GM21737 (cell line): ENCODE results near the gene CCDC93.
A peak's percentile ranks its signal among the peaks of the same experiment; 100 is the strongest.
"Not testable (repeated sequence)": the region's sequence is repeated elsewhere in the genome, so short reads cannot be mapped to it uniquely, and the experiment has no call there.

Experiments
- ATAC-seq: cut with Tn5 transposase; IDR thresholded peaks from one replicate; pipeline ENCODE4 v1.9.1; 2021; ENCODE audit warnings: mild to moderate bottlenecking, moderate library complexity; ENCODE audit not compliant: unreplicated experiment

Gene CCDC93

DNA sequence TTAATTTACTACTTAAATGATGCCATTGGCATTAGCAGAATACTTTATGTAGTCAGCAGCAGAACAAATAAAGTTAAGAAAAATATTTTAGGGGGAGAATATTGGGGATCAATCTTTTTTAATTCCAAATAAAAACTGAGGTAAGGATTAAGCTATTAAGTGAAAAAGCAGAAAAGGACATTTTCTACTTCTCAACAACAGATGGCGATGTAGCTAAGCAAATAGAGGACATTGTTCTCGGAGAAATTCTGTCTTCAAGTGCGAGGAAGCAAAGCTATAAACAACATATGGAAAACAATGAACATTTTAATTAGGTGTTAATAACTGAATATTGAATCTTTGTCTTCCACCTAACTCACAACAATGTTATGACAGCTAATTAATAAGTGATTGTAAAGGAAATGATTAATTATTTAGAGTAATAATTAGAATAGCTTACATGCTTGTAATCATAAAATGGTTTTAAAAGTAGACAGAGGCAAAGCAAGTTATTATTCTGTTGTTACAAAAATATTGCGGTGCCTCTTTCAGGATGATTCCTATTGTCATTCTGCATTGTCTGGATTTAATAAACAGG is 32.9 kb upstream of the CCDC93 start:
- no peak for ATAC-seq

DNA sequence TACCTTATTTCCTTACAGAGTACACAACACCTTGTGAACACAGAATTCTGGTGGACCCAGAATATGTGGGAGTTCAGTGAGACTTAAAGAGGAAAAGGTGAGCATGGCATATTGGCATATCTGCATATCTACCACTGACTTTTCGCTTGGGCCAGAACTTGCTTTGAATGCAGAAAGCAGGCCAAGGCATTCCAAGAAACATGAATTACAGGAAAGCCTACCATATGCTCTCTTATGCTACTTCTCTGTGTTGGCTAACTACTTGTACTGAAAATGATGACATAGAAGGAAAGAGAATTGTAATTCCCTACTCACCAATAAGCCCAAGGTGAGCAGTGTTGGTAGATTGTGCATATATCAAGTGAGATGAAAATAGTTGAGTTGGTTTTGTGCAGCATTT is 31.4 kb upstream of the CCDC93 start:
- ATAC-seq, result no peak

DNA sequence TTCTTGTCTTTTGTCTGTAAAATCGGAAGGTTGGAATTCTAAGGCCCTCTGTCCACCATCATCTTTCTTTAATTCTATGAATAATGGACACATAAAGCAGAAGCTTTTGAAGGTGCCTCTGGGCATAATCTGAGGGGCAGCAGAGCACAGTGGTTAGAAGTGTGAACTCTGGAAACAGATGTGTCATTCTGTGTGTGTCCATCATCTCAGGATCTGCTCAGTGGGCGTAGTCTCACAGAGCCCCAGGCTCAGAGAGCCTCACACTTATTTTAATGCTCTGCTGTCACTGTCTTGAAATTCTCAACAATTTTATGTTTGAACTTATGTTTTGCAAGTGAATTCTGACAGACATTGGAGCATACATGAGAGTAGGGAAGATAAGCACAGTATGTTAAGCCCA is 31.0 kb upstream of the CCDC93 start:
- ATAC-seq, result no peak

DNA sequence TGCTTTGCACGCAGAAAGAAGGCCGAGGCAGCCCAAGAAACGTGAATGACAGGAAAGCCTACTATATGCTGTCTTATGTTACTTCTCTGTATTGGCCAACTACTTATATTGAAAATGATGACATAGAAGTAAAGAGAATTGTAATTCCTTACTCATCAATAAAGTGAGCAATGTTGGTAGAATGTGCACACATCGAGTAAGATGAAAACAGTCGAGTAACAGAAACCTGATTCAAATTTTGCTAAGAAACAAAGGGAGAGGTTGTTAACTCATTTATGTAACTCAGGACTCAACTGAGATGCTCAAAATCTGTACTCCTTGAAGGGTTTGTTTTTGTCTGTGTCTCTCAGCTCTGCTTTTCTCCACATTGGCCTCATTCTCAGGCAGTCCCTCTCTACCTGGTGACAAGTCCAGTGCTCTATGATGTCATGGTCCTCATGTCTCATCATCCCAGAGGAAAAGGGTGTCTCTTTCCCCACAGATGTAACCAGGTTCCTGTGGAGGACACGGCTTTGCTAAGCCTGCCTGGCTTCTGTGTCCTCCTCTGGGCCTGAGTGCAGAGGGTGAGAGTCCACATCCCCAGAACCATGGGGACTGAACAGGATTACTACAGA is 30.3 kb upstream of the CCDC93 start:
- no peak for ATAC-seq

DNA sequence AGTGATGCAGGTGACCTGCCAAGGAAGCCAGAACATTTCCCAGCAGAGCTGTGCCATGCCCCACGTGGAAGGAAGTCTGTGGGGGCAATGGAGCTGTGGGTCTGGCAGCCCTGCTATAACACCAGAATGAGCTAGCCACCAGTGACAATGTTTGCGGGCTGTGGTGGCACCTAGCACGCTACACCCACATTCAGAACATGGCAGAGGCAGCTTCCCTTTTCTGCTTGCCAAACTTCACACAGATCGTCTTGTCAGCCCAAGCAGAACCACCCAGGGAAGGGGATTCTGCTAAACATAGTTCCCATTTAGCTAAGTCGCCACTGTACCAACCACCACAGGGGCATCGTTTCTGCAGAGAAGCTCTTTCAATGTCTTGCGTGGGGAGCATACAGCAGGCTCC is 27.0 kb upstream of the CCDC93 start:
- ATAC-seq, result no peak

DNA sequence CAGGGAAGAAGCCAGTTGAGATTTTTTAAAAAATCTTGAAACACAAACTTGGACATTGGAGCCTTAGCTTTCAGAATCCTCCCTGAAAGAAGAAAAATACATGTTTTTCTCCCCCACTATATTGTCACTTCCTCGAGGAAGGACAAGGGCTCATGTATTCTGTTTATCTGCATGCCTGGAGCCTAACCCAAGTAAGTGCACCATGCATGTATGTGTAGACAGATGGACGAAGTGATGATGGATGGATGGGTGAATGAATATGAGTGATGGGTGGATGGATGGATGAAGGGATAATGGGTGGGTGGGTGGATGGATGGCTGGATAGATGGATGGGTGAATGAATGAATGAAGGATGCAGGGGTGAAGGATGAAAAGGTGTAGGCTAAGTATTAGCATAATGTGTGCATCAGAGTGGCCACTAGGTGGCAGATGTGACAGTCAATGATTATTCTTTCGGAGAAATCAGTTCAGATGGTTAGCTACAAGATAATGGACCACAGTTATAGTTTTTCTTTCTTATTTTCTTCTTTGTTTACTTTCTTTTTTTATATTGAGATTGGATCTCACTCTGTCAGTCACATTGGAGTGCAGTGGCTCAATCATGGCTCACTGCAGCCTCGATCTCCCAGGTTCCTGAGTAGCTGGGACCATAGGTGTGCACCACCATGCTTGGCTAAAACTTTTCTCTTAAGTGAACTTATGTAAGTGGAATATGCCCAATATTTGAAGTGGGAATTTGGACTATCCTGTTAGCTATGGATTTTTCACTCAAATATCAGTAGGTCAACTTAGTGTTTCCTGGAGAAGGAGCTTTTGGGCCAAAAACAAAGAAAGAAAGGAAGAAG is 18.5 kb upstream of the CCDC93 start:
- ATAC-seq, result peak; percentile 82

DNA sequence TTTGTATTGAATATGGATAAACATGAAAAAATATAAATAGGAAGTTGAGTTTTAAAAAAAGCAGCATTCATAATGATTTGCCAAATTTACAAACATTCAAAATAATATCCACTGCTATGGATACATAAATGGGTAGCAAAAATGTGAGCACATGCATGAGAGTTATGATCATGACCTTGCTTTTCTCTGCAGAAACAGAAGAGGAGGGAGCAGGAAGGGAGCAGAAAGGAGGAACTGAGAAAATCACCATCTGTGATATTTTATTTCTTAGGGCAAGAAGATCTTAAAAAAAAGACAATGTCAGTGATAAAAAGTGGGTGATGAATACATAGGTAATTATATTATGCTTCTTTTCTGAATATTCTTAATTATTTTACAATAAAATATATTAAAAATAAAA is 17.7 kb upstream of the CCDC93 start:
- no peak for ATAC-seq

DNA sequence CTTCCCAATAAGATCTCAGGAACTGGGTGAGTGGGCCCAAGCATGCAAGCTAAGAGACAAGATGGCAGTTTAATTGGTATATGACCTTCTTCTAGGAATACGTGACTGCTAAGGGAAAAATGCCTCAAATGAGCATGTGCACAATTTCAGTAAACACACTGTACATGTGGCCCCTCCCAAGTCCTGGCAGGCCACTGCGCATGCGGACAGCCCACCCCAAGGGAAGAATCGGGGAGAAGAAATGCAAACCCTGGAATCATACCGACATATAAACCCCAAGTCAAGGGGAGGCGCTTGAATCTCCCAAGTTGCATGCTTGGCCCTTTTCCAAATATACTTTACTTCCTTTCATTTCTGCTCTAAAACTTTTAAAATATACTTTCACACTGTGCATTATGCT is 15.2 kb upstream of the CCDC93 start:
- ATAC-seq, result no peak

DNA sequence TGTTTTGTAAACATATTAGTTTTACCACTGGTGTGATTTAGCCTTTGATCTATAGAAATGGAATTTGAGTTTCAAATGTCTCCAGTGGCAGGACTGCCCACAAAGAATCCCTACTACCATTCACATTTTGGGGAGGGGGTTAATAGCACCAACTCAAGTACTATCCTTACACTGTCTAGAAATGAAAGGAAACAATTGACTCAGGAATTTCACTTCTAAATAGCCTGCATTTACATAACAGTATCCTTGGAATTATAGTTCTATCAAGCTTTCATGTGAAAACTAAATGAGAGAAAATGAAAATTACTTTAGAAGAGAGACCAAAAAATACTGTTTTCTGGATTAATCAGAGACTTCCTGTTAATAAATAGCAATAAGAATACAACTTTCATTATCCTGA is 7.5 kb upstream of the CCDC93 start:
- ATAC-seq, result no peak

DNA sequence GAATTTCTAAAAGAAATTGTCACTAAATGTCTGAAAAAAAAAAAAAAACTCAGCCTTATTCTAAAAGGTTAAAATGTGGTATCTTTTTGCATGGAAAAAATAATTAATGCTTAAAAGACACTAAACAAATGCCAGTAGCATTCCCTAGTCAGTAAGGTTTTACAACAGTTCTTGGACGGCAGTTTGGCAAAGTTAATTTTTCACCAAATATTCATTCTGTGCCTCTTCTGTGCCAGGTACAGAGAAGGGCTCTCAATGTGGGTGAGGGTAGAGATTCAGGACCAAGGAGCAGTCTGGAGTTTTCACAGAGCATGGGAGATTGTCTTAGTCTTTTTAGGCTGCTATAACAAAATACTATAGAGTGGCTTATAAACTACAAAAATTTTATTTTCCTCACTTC is 6.0 kb upstream of the CCDC93 start:
- no peak for ATAC-seq

DNA sequence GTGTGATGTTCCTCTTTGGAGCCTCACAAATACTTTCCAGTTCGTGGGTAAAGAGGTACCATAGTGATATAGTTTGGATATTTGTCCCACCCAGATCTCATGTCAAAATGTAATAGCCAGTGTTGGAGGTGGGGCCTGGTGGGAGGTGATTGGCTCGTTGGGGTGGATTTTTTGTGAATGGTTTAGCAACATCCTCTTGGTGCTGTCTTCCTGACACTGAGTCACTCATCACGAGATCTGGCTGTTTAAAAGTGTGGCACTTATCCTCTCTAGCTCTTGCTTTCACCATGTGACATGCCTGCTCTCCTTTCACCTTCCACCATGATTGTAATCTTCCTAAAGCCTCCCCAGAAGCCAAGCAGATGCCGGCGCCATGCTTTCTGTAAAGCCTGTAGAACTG is 3.0 kb upstream of the CCDC93 start:
- no peak for ATAC-seq

DNA sequence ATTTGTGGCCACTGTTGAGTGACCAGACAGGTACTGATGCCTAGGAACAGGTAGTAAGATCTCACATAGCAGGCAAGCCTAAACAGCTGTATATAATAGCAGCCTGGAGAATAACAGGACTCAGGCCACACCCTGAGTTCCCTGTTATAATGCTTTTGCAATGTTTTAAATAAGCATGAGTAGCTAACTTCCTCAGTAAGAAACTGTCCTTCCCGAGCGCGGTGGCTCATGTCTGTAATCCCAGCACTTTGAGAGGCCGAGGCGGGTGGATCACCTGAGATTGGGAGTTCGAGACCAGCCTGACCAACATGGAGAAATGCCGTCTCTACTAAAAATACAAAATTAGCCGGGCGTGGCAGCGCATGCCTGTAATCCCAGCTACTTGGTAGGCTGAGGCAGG is 1.9 kb upstream of the CCDC93 start:
- ATAC-seq, result not testable (repeated sequence)

DNA sequence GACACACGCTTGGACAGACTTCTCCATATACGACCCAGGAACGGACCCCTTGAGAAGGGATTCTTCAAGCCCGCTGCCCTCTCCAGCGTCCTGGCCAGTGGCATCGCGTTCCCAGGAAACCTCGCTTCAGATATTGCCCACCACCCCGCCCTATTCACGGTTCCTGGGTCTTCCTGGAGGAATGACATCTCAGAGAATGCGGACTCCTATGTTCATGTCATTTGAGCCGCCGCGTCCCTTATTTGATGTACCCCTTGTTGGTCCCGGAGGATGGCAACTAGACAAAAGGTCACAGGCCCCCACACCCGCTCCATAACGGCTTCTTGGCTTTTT is 588 bp upstream of the CCDC93 start:
- no peak for ATAC-seq

DNA sequence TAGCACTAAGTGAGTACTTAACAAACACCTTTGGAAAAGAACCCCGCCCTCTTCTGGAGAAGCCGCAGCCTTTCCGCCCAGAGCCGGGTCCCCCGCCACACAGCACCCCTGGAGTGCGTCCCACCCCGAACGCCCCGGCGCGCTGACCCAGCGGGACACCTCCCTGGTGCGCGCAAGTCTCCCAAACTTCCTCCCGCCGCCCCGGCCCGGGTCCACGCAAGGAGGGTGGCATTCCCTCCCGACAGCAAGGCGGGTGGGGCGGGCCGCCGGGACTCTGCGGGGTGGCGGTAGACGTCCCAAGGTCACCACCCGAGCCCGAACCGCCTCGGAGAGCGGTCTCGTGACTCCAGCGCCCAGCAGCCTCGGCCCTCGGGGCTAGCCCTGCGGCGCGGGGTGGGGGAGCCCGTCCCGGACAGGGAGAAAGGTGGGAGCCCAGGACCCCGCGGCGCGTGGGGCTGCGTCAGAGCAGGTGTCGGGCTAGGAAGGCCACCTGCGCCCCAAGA is 598 bp downstream of the CCDC93 start:
- peak; percentile 37 for ATAC-seq

DNA sequence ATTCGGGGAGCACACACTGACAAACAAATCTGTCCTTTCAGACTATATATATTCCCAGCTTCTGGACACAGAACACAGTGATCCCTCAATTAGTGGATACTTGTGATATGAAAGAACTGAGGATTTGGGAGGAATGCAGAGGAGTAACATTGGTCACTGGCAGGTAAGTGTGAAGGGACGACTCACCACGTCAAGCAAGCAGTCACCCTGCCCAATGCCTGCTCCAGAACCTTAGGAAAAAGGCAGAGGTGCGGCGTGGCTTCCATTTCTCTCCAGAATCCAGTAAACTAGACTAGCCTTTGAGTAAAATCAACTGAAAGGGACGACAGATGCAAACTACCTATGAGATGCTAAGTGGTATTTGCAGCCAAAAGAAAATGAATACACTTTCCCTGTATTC is 1.1 kb downstream of the CCDC93 start:
- ATAC-seq, result no peak

DNA sequence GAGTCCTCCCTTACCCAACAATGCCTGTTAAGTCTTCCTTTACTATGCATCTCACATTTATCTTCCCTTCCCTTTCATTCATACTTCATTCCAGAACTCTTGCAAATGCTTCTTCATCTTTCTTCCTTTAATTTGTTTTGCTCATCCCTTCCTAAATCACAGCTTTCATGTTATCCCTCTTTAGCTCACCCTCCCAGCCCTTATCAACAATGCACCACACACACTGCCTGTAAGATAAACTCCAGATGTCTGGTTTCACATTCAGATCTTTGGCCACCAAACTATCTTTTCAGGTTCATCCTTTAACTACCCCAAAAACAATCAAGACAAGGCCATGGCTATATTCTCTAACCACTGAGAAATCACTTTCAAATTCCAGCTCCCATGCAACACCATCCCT is 3.4 kb downstream of the CCDC93 start:
- ATAC-seq, result no peak

DNA sequence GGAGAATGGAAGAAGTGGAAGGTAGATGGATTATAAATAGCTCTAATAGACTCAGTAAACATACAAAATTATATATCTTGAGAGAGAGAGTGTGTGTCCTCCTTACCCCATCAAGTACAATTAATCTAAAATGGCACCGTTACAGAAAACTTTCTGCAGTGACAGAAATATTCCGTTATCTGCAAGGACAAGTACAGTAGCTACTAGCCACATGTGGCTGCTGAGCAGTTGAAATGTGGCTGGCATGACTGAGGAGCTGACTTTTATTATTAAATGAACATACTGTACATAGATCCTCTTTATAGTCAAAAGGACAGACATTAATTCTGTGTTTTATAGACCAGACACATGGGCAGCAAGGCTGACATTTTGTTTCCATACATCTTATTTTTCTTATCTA is 7.0 kb downstream of the CCDC93 start:
- no peak for ATAC-seq

DNA sequence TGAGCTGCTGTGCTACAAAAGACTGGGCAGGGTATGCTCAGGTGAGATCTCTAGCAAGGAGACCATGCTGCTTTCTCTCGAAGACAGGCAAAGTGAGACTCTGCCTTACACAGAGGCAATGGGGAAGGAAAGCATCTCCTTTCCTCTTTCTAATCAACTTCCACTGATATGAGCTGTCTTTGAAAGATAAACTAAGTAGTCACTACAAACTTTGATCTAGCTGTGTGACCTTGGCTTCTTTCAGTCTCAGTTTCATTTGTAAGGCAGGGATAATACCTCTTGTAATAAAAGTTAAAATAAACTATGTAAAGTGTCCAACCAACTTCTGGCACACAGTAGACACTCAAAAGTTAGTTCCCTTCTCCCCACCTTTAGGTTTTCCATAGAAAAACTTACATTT is 7.5 kb downstream of the CCDC93 start:
- ATAC-seq, result no peak

DNA sequence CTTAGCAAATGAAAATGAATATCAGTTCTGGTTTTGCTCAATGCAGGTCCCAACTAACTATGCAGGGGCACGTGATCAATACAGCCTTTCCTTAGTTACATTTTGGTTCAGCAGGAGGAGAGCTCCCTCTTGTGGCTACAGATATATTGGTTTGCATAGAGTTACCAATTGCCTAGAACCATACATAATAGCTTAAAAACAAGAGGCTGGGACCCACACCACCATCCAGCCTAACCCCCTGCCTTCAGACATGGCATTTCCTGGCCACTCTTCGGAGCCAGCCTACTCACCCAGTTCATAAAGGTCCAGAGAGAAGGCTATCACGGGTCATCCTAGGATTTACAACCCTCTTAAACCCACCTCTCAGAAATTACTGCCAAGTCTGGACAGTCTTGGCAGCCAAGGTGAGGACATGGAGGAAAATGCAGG is 10.5 kb downstream of the CCDC93 start:
- ATAC-seq, result peak; percentile 96

DNA sequence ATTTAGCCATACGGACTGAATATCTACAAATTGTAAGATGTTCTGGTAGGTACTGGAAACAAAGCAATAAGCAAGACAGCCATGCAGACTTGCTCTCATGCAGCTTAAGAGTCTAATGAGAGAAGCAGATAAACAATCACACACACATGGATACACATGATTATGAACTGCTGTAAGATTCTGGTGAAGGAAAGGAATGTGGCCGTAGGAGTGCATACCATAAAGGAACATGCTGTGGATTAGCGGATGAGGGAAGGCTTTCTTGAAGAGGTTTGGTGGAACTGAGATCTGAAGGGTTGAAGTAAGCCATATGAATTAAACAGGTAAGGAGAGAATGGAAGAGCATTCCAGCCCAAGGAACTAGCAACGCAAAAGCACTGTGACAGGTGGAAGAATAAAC is 13.8 kb downstream of the CCDC93 start:
- no peak for ATAC-seq

DNA sequence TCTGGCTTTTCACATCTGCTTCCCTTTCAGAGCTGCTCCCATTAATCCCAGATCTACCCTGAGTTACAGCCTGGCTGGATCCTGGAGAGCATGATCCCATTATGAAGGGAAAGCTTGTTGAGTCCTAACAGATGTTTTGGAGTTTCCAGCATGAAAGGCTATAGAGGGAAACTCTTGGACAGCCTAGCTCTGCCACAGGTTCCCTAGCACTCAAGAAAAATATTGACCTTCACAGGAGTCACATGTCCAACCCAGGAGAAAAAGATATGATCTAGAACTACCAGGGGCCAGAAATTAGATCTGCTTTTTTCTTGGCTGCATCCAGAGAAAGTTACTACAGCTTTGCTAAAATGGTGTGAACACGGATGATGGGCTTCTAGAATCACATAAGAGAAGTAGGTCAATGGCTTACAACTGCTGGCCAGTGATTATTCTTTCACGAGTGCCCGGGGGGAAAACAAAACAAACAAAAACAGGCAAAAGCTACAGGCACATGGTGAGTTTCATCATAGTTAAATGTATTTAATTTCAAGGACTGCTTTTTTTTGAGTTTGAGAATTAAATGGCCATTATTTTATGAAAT is 15.9 kb downstream of the CCDC93 start:
- no peak for ATAC-seq

DNA sequence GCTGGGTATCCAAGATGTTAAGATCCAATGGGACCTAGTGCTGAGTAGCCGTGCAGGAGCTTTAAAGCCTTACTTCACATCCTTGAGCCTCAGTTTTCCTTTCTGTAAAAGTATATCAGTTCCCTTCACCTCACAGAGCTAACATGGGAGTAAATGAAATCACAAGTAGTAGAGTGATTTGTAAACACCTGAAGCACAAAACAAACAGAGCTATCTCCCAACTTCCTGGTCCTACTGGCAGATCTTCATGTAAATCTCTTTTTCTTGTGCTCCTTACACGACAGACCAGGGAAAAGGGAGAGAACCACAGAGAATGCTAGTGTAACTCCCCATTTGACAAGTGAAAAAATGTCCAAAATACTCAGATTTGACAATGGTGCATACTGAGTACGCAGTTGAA is 17.3 kb downstream of the CCDC93 start:
- ATAC-seq, result no peak
